ENCODE results near the gene ERG. TPM values are rescaled to one million over a fixed set of nuclear protein-coding genes. Genes with fewer than 3 reads are reported as not detected.

ERG gene
- total and polyA plus RNA-seq, 2 experiments from 2014 or later, result 0.14 to 0.44 TPM

GRCh38 chr21:38492007-38492406, 6.3 kb downstream of the ERG start:
- Histone ChIP-seq H3K4me1 (ENCODE audit: insufficient read depth) (peaks cover 31% of the 10 kb centered on the region), H3K4me2 (no peak overlapping the region), H3K27me3 (ENCODE audit: insufficient read depth) (no peaks in the 10 kb centered on the region), H3K4me3 (no peak overlapping the region), H3K36me3 (ENCODE audit: insufficient read depth) (no peaks in the 10 kb centered on the region), H4K20me1 (replicated peaks; ENCODE audit: insufficient read depth) (no peaks in the 10 kb centered on the region), H3K27ac (ENCODE audit: low read depth) (no peak overlapping the region), H3K79me2 (replicated peaks; ENCODE audit: insufficient read depth) (no peaks in the 10 kb centered on the region), H3K9me2 (ENCODE audit: insufficient read depth) (no peaks in the 10 kb centered on the region), H2AFZ (no peak overlapping the region), H3F3A (replicated peaks; ENCODE audit: low read depth) (no peaks in the 10 kb centered on the region)
- DNase-seq (ENCODE audit: low spot score) (no peak), ATAC-seq (no peak)
- peaks cover 75% of the 10 kb centered on the region for H3K4me1 Mint-ChIP-seq
- no peak overlapping the region; the same call in 2 of the 3 replicates for H3K4me3 Mint-ChIP-seq
- peaks cover 2% of the 10 kb centered on the region for H3K27me3 Mint-ChIP-seq (ENCODE audit: insufficient read depth, low read depth, poor library complexity)
- TF ChIP-seq ETS1 (IDR thresholded peaks at IDR 0.05) (no peak), EZH2 (IDR thresholded peaks at IDR 0.05; ENCODE audit: low read depth, unreplicated experiment) (no peak), NANOG (IDR thresholded peaks at IDR 0.05; ENCODE audit: borderline replicate concordance) (no peak), ZNF331 (CRISPR knock-in tag; IDR thresholded peaks at IDR 0.05; ENCODE audit: low read depth) (no peak), CTCF (conservative IDR thresholded peaks at IDR 0.05; ENCODE audit: low read depth in 2 of 2) (no peak), ZNF114 (CRISPR knock-in tag; IDR thresholded peaks at IDR 0.05) (no peak), STAT1 (IDR thresholded peaks at IDR 0.05; ENCODE audit: unreplicated experiment) (no peak), JUNB (IDR thresholded peaks at IDR 0.05; ENCODE audit: unreplicated experiment) (no peak), REST (IDR thresholded peaks at IDR 0.05; ENCODE audit: unreplicated experiment) (no peak), ZNF462 (CRISPR knock-in tag; IDR thresholded peaks at IDR 0.05) (no peak), CREB1 (CRISPR knock-in tag; IDR thresholded peaks at IDR 0.05; ENCODE audit: low read depth) (no peak), POLR2AphosphoS5 (IDR thresholded peaks at IDR 0.05; ENCODE audit: low read depth) (no peak), EZH2phosphoT487 (IDR thresholded peaks at IDR 0.05; ENCODE audit: unreplicated experiment) (no peak)
- no peaks in the 10 kb centered on the region for H3K36me3 Mint-ChIP-seq (ENCODE audit: low read depth)
- no peaks in the 10 kb centered on the region for H3K9me3 Mint-ChIP-seq
- H3K27ac Mint-ChIP-seq, result no peak overlapping the region
